T-cell (primary cell): ENCODE results near the gene HOXB2. TPM values are rescaled to one million over a fixed set of nuclear protein-coding genes. Genes with fewer than 3 reads are reported as not detected.
A peak's percentile ranks its signal among the peaks of the same experiment; 100 is the strongest.

Experiments used
- ATAC-seq, 4 experiments: fragments of 200-7000 bp in 3 of 4; fragments of 150-1000 bp in 1 of 4; cut with Tn5 transposase; replicated peaks in 1 of 4; 1 replicate in 3 of 4; 2 replicates in 1 of 4; pipeline ENCODE4 v1.10.0; 2021; ENCODE audit warnings: moderate library complexity in 3 of 4, mild to moderate bottlenecking in 2 of 4, moderate number of reproducible peaks in 1 of 4
- CTCF ChIA-PET, 2 donors: fragments of 300-600 bp; sonication (Branson Sonifier 250); formaldehyde crosslinking; loops; one replicate each; lab custom pipeline; 2022; ENCODE audit warnings: antibody characterized with exemption in 2 of 2; lab: Charles Lee
- POLR2A ChIA-PET, 2 donors: fragments of 300-600 bp; sonication (Branson Sonifier 250); formaldehyde crosslinking; loops; one replicate each; lab custom pipeline; 2022; ENCODE audit warnings: antibody characterized with exemption in 2 of 2; lab: Charles Lee
- DNase-seq, 35 experiments: peaks; one replicate each; pipeline versions ENCODE4 v3.0.0 to v3.0.0-alpha.2; 2013 to 2023
- H3K27ac ChIP-seq: one replicate; pipeline ENCODE4 v1.5.1; 2013; ENCODE audit warnings: low read length
- H3K27me3 ChIP-seq, 2 experiments: replicated peaks in 1 of 2; 1 replicate in 1 of 2; 2 replicates in 1 of 2; pipeline versions ENCODE4 v1.6.1 to v1.7.0; 2013; ENCODE audit warnings: low read length in 1 of 2, mixed read lengths in 1 of 2; ENCODE audit not compliant: control insufficient read depth in 2 of 2, insufficient read depth in 2 of 2; ENCODE audit errors: extremely low read depth in 1 of 2
- H3K36me3 ChIP-seq, 2 donors: 1 replicate in 1 of 2; 2 replicates in 1 of 2; pipeline versions ENCODE4 v1.6.1 to v1.7.0; 2013; ENCODE audit warnings: low read length in 1 of 2; ENCODE audit not compliant: control insufficient read depth in 2 of 2, insufficient read depth in 1 of 2; ENCODE audit errors: extremely low read depth in 1 of 2
- H3K4me1 ChIP-seq, 2 experiments: 1 replicate in 1 of 2; 2 replicates in 1 of 2; pipeline versions ENCODE4 v1.6.1 to v1.7.0; 2013; ENCODE audit warnings: low read length in 2 of 2, mixed read lengths in 1 of 2; ENCODE audit not compliant: insufficient read depth in 2 of 2, control insufficient read depth in 1 of 2; ENCODE audit errors: extremely low read depth in 1 of 2
- H3K4me3 ChIP-seq, 2 donors: 1 replicate in 1 of 2; 2 replicates in 1 of 2; pipeline versions ENCODE4 v1.5.1 to v1.7.0; 2013; ENCODE audit warnings: mild to moderate bottlenecking in 2 of 2, low read length in 1 of 2, moderate library complexity in 1 of 2; ENCODE audit not compliant: control insufficient read depth in 1 of 2; ENCODE audit errors: extremely low read depth in 1 of 2
- H3K9me3 ChIP-seq: 2 replicates; pipeline ENCODE4 v1.7.0; 2013
- H3K27ac Mint-ChIP-seq, 2 donors: one replicate each; pipeline ENCODE4 v1.8.0; 2020 to 2021; ENCODE audit warnings: mild to moderate bottlenecking in 2 of 2, mixed read lengths in 2 of 2
- H3K27me3 Mint-ChIP-seq, 2 donors: one replicate each; pipeline ENCODE4 v1.8.0; 2021 to 2022; ENCODE audit warnings: mixed read lengths in 2 of 2
- H3K36me3 Mint-ChIP-seq: one replicate; pipeline ENCODE4 v1.8.0; 2021; ENCODE audit warnings: mixed read lengths
- H3K4me1 Mint-ChIP-seq, 3 donors: one replicate each; pipeline ENCODE4 v1.8.0; 2020 to 2022; ENCODE audit warnings: mixed read lengths in 3 of 3, mild to moderate bottlenecking in 1 of 3
- H3K4me3 Mint-ChIP-seq, 3 donors: one replicate each; pipeline ENCODE4 v1.8.0; 2020 to 2022; ENCODE audit warnings: mild to moderate bottlenecking in 3 of 3, mixed read lengths in 3 of 3, moderate library complexity in 3 of 3
- H3K9me3 Mint-ChIP-seq, 3 donors: one replicate each; pipeline ENCODE4 v1.8.0; 2020 to 2022; ENCODE audit warnings: mixed read lengths in 3 of 3
- WGBS: methylation state at CpG from one replicate; pipeline ENCODE4 v1.1.5; 2013; ENCODE audit warnings: missing lambda C conversion rate; ENCODE audit not compliant: insufficient coverage; 5-methylcytosine and 5-hydroxymethylcytosine counted together
- total RNA-seq, 35 experiments: library from RNA in 6 of 35; stranded (reverse) in 6 of 35; fragments of 120-200 nt in 1 of 35; gene quantifications; one replicate each; pipeline versions ENCODE4 v1.2.1 to v1.2.4 and lab custom pipeline; 2013 to 2026

The HOXB2 gene
- total RNA-seq, 5 donors from 2014 or later (not counting 1 experiment from before 2014, with no cell fraction given): 12.1 to 37.3 (median 25.6) TPM

DNA sequence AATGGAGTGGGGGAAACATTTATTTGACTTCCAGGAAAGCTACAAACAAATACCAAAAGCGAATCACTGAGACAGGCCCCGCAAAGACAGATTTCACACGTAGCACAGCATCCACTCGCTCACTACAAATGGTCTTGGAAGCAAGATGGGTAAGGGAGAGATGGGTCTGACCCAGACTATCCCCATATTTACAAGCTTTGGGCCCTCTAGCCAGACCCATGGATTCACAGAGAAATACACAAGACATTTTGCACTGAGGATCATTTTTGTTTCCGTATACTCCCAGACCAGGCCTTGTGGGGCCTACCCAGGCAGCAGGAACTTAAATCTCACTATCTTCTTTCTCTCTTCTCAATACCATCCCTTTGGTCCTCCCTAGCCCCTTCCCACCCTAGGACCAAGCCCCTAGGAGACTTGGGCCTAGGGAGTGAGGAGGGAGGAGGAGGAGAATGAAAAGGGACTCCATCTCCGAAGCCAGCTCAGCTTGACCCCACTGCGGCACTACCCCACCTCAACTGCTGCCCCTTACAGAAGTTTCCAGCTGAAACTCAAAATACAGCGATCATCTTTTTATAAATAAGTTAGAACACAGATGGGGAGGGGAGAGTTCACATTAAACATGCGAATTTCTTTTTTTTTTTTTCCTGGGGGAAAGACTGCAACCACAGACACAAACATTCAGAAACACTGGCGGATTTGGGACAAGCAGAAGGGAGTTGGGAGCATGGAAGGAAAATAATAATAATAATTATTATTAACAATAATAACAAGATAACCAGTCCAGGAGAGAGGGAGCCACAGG lies 46.5 kb upstream of the HOXB2 start:
- POLR2A ChIA-PET: interaction anchor here in 1 of 2 donors (0.5 kb wide), 1 partner anchor 188 kb away, joined by 10 read pairs; no protein-coding TSS in a partner anchor
- H3K4me3 Mint-ChIP-seq: peak overlapping the region in 1 of 3 donors; percentile 82

DNA sequence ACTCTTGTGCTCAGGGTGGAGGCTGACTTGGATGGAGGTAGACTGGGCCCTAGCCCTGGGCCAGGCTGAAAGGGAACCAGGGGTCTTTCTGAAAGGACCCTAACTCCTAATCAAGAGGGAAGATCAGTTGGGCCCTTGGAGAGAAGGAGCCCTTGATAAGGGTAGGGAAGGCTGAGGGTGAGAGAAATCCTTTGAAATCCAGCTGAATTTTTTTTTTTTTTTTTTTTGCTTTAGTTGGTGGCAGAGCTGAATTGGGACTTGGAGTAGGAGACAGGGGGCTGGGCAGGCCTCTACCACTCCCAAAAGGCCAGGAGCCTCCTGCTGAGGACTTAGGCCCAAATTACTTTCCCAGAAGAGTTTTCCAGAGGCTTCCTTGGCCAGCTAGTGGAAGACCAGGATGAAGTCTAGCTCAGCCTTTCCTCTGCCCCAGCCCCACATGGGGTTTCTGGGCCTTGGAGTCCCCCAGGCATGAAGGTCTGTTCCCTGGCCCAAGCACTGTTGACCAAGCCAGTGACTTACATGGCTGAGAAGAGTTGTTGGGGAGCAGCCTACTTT lies 45.8 kb upstream of the HOXB2 start:
- Histone ChIP-seq H3K9me3 (no peaks in the 10 kb centered on the region), H3K4me1 (peaks cover 9 to 33% of the 10 kb centered on the region in 2 experiments), H3K27ac (no peak overlapping the region), H3K27me3 (peaks cover 0 to 85% of the 10 kb centered on the region in 2 experiments), H3K36me3 (no peaks in the 10 kb centered on the region), H3K4me3 (no peak overlapping the region)
- Mint-ChIP-seq H3K9me3 (no peaks in the 10 kb centered on the region), H3K4me3 (no peak overlapping the region), H3K4me1 (peaks cover 30 to 38% (median 33%) of the 10 kb centered on the region in 3 donors), H3K27ac (no peak overlapping the region), H3K36me3 (no peaks in the 10 kb centered on the region), H3K27me3 (peaks cover 88 to 89% of the 10 kb centered on the region in 2 donors)
- DNase-seq (no peak), ATAC-seq (no peak)
- CTCF ChIA-PET: interaction anchor here (0.8 to 1.0 kb wide), 2 partner anchors 11 to 239 kb away, joined by 6 to 8 read pairs; no protein-coding TSS in a partner anchor
- POLR2A ChIA-PET: interaction anchor here (0.6 kb wide), 2 partner anchors 88 to 424 kb away, joined by 4 to 6 read pairs; no protein-coding TSS in a partner anchor

More for the DNA sequence above, 46.5 kb upstream of the HOXB2 start:
- Histone ChIP-seq H3K9me3 (no peaks in the 10 kb centered on the region), H3K36me3 (no peaks in the 10 kb centered on the region), H3K27ac (no peak overlapping the region), H3K4me3 (no peak overlapping the region), H3K27me3 (peaks cover 0 to 85% of the 10 kb centered on the region in 2 experiments), H3K4me1 (peaks cover 4 to 33% of the 10 kb centered on the region in 2 experiments)
- CTCF ChIA-PET: interaction anchor here (0.5 to 1.8 kb wide), 3 partner anchors 140 to 325 kb away, joined by 3 to 10 read pairs (median 5); no protein-coding TSS in a partner anchor
- H3K9me3 Mint-ChIP-seq: no peaks in the 10 kb centered on the region
- no peaks in the 10 kb centered on the region for H3K36me3 Mint-ChIP-seq
- WGBS: 90% methylated on average over 2 of the region's 10 CpGs
- H3K27ac Mint-ChIP-seq: no peak overlapping the region
- H3K4me1 Mint-ChIP-seq: peaks cover 27 to 33% (median 31%) of the 10 kb centered on the region in 3 donors
- ATAC-seq (no peak), DNase-seq (no peak)
- peaks cover 87 to 88% of the 10 kb centered on the region in 2 donors for H3K27me3 Mint-ChIP-seq

DNA sequence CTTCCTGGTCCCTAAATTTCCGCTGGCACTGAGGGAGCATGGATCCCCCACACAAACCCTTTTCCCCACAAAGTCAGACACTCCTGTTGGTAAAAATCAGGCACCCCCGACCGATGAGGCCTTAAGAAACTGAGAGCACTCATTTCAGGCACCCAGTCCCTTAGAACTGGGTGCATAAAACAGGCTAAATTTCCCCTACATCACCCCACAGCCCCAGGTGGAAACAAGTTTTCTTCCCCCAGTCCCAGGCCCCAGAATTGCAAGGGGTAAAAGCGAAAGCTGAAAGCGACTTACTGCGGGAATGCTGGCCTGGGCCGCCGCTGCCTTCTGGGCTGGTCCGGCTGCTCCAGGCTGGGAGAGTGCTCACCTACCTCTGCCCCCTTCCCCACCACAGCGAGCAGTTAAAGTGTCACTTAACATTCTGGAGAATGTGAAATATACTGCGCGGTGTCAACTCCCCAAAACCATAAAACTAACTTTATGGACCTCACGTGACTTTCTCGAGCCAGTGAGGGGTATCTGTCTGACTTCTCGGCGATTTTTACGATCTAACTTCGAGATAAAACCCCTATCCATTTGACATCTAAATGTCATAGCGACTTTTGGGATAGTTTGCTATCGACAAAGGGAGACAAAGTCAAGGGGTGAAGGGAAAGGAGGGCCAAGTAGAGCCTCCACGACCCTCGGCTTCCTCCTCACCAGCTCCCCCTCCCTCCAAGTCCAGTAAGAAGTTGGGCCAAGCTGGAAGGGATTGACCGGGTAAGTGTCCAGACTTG lies 45.1 kb upstream of the HOXB2 start, which contains the start of gene HOXB3:
HOXB3 (minus strand) TSS at position 411 of the 776 bp plus-strand sequence. CDS start 37,767 bp downstream, outside the sequence.
- peaks cover 11 to 39% of the 10 kb centered on the region in 2 experiments for H3K4me1 ChIP-seq
- no peak within 1 kb of the TSS for H3K27ac ChIP-seq
- ChIA-PET POLR2A (interaction anchor here (0.6 kb wide), 2 partner anchors 87 to 423 kb away, joined by 4 to 6 read pairs; no protein-coding TSS in a partner anchor), CTCF (interaction anchor here (0.5 to 1.0 kb wide), 3 partner anchors 12 to 264 kb away, joined by 4 to 8 read pairs (median 6); no protein-coding TSS in a partner anchor)
- peaks cover 0 to 84% of the 10 kb centered on the region in 2 experiments for H3K27me3 ChIP-seq
- H3K36me3 ChIP-seq: no peaks in the 10 kb centered on the region
- no peak within 1 kb of the TSS for H3K4me3 ChIP-seq
- Mint-ChIP-seq H3K27me3 (peaks cover 87 to 88% of the 10 kb centered on the region in 2 donors), H3K9me3 (no peaks in the 10 kb centered on the region), H3K4me3 (no peak within 1 kb of the TSS), H3K27ac (no peak within 1 kb of the TSS), H3K4me1 (peaks cover 37 to 41% (median 39%) of the 10 kb centered on the region in 3 donors), H3K36me3 (no peaks in the 10 kb centered on the region)
- DNase-seq (peak in 1 of 35 experiments; percentile 4), ATAC-seq (no peak)
- no peaks in the 10 kb centered on the region for H3K9me3 ChIP-seq
- WGBS: 51% methylated on average over 5 of the region's 23 CpGs

DNA sequence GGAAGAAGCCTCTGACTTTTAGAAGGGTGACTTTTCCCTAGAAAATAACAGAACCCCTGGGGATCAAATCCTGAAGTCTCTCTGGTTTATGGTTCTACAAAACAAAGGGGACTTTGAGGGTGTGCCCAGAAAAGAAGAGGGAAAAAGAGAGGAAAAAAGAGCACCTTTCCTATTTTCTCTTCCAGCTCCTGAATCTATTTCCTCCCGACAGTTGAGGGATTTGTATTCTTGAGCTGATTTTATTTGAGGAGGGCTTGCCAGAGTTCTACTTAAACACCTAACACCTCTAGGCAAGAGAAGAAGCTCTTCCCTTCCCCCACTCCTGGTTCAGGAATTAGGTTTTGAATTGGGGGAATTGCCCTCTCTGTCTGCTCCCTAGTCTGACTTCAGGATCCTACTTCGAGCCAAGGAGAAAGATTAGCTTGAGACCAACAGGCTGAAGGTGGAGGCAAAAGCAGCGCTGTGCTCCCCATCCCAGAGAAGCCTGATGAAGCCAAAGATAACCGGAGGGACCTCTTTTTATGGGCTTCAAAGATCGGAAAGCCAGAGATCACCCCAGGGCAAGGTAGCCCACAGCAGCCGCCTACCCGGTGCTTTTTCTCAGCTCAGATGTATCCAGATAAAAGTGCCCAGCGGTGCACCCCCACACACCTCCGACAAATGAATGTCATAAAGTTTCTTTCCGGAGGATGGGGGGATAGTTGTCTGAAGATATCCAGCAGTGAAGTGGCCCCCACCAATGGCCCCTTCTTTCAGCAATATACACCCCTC lies 44.3 kb upstream of the HOXB2 start:
- no peak overlapping the region for H3K27ac Mint-ChIP-seq
- H3K9me3 ChIP-seq: no peaks in the 10 kb centered on the region
- no peak overlapping the region for H3K4me3 ChIP-seq
- ATAC-seq: no peak
- WGBS: 26% methylated on average over 3 of the region's 10 CpGs
- POLR2A ChIA-PET: interaction anchor here in 1 of 2 donors (0.6 kb wide), 1 partner anchor 25 kb away, joined by 4 read pairs; no protein-coding TSS in a partner anchor
- peak in 1 of 35 experiments; percentile 14 for DNase-seq
- H3K36me3 ChIP-seq: no peaks in the 10 kb centered on the region
- H3K4me1 Mint-ChIP-seq: peaks cover 39 to 43% (median 42%) of the 10 kb centered on the region in 3 donors
- peaks cover 11 to 42% of the 10 kb centered on the region in 2 experiments for H3K4me1 ChIP-seq
- no peak overlapping the region for H3K27ac ChIP-seq
- H3K36me3 Mint-ChIP-seq: no peaks in the 10 kb centered on the region
- no peak overlapping the region for H3K4me3 Mint-ChIP-seq
- H3K27me3 Mint-ChIP-seq: peaks cover 87% of the 10 kb centered on the region in 2 donors
- CTCF ChIA-PET: interaction anchor here (0.5 to 2.0 kb wide), 8 partner anchors 12 to 281 kb away, joined by 3 to 8 read pairs (median 4); no protein-coding TSS in a partner anchor
- no peaks in the 10 kb centered on the region for H3K9me3 Mint-ChIP-seq
- H3K27me3 ChIP-seq: peaks cover 0 to 81% of the 10 kb centered on the region in 2 experiments

DNA sequence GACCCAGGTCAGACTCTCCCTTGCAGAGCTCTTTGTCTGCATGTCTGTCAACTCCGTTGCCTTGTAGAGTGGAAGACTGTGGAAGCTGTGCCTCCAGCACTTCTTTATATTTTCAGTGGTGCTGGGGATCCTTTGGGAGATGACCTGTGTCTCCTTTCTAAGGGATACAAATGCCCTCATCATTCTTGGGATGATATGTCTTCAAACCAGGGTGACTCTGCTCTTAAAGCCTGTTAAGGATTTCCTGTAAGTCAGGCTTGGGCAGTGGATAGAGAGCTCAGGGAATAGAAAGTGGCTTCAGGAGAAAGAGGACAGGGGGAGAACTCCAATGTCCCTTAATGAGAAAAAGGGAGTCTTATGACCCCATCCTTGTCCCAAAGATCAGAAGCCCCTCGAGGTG lies 43.6 kb upstream of the HOXB2 start:
- peak overlapping the region in 1 of 2 donors; percentile 46 for H3K27ac Mint-ChIP-seq
- Histone ChIP-seq H3K27ac (no peak overlapping the region), H3K4me3 (no peak overlapping the region), H3K27me3 (peaks cover 0 to 77% of the 10 kb centered on the region in 2 experiments), H3K36me3 (no peaks in the 10 kb centered on the region), H3K9me3 (no peaks in the 10 kb centered on the region), H3K4me1 (peaks cover 10 to 34% of the 10 kb centered on the region in 2 experiments)
- WGBS: no CpG with 5 or more reads among the region's 2 CpGs
- H3K27me3 Mint-ChIP-seq: peaks cover 88 to 89% of the 10 kb centered on the region in 2 donors
- POLR2A ChIA-PET: interaction anchor here in 1 of 2 donors (0.6 kb wide), 1 partner anchor 26 kb away, joined by 4 read pairs; no protein-coding TSS in a partner anchor
- no peaks in the 10 kb centered on the region for H3K9me3 Mint-ChIP-seq
- no peak overlapping the region for H3K4me3 Mint-ChIP-seq
- DNase-seq (peak in 1 of 35 experiments; percentile 3), ATAC-seq (no peak)
- peaks cover 36 to 39% (median 36%) of the 10 kb centered on the region in 3 donors for H3K4me1 Mint-ChIP-seq
- no peaks in the 10 kb centered on the region for H3K36me3 Mint-ChIP-seq
- CTCF ChIA-PET: interaction anchor here (0.6 to 2.0 kb wide), 11 partner anchors 33 to 326 kb away, joined by 3 to 9 read pairs (median 3); no protein-coding TSS in a partner anchor
